HCT116 (cell line): ENCODE data around the gene POGLUT2.

Experiments used
- EZH2 ChIP-seq: fragments of 200-600 bp; sonication (generic); IDR thresholded peaks from 2 replicates; pipeline ENCODE4 v1.6.1; 2017; ENCODE audit warnings: antibody characterized with exemption, mixed run types
- EZH2phosphoT487 ChIP-seq: fragments of 200-600 bp; IDR thresholded peaks from 2 replicates; pipeline ENCODE4 v1.6.1; 2018; ENCODE audit warnings: antibody characterized with exemption, borderline replicate concordance
- POLR2A ChIP-seq: IDR thresholded peaks from 2 replicates; pipeline ENCODE4 v1.7.0; 2011; ENCODE audit warnings: borderline replicate concordance; ENCODE audit not compliant: insufficient read depth, insufficient read length; ENCODE audit errors: extremely low read depth
- POLR2AphosphoS5 ChIP-seq: IDR thresholded peaks from 2 replicates; pipeline ENCODE4 v1.6.1; 2011; ENCODE audit warnings: mild to moderate bottlenecking, low read depth, low read length, moderate library complexity
- SIN3A ChIP-seq: IDR thresholded peaks from 2 replicates; pipeline ENCODE4 v1.6.1; 2012; ENCODE audit warnings: low read depth
- SRF ChIP-seq: IDR thresholded peaks from 2 replicates; pipeline ENCODE4 v1.6.1; 2012; ENCODE audit warnings: low read depth
- YY1 ChIP-seq: IDR thresholded peaks from 2 replicates; pipeline ENCODE4 v1.6.1; 2011; ENCODE audit warnings: low read length, low read depth, moderate library complexity, mild to moderate bottlenecking; ENCODE audit not compliant: insufficient replicate concordance; ENCODE audit errors: extremely low read depth
- ZNF274 ChIP-seq: fragments of 200-500 bp; sonication (Bioruptor generic); IDR thresholded peaks from 2 replicates; pipeline ENCODE4 v1.6.1; 2014; ENCODE audit warnings: mild to moderate bottlenecking, low read depth, low read length, inconsistent platforms
- TF ChIP-seq, protein P1 (sequence below), 3 experiments: fragments of 200-600 bp in 1 of 3; sonication (generic) in 1 of 3; IDR thresholded peaks in 2 of 3; conservative IDR thresholded peaks in 1 of 3; 2 replicates each; pipeline ENCODE4 v1.5.1; 2012 to 2017; ENCODE audit warnings: low read depth in 2 of 3, low read length in 2 of 3, antibody characterized with exemption in 1 of 3, borderline replicate concordance in 1 of 3, control low read depth in 1 of 3, mild to moderate bottlenecking in 1 of 3, mixed read lengths in 1 of 3, mixed run types in 1 of 3, moderate library complexity in 1 of 3; ENCODE audit not compliant: insufficient read depth in 1 of 3
- TF ChIP-seq, protein P2 (sequence below): IDR thresholded peaks from 2 replicates; pipeline ENCODE4 v1.6.1; 2012; ENCODE audit warnings: low read depth

DNA sequence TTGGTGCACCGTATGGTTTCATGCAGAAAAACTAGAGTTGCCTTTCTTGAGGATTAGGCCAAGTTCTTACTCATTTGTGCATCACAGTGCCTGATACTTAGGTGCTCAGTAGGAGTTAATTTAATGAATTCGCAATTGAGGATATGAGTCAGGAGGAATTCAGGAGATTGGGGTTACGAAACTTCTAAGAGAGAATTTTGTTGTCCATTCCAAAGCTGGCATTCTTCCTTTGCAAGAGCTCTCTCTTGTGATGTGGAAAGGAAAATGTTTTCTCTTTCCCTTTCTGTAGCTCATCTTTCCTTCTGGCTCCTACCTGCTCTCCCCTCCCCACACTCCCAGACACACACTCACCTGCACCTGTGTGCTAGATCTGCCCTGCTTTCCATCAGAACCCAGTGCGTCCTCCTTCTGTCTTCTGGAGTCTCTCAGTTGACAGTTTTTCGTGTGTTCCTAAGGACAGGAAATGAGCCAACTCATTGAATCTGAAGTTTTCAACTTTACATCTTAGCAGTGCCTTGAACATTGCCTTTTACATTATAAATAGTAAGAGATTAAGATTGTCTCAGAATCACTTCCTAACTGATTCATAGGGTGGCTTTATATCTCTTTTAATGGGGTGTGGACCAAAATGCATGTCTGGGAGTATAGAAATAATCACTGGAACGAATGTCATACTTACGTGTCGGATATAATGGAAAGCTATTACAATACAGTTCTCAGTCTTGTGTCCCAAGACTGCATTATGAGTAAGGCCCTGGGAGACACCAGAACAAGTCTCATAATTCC is 27.3 kb upstream of the POGLUT2 start:
- no peak for TF ChIP-seq POLR2AphosphoS5
- no peak for TF ChIP-seq POLR2A
- TF ChIP-seq, protein P1, sequence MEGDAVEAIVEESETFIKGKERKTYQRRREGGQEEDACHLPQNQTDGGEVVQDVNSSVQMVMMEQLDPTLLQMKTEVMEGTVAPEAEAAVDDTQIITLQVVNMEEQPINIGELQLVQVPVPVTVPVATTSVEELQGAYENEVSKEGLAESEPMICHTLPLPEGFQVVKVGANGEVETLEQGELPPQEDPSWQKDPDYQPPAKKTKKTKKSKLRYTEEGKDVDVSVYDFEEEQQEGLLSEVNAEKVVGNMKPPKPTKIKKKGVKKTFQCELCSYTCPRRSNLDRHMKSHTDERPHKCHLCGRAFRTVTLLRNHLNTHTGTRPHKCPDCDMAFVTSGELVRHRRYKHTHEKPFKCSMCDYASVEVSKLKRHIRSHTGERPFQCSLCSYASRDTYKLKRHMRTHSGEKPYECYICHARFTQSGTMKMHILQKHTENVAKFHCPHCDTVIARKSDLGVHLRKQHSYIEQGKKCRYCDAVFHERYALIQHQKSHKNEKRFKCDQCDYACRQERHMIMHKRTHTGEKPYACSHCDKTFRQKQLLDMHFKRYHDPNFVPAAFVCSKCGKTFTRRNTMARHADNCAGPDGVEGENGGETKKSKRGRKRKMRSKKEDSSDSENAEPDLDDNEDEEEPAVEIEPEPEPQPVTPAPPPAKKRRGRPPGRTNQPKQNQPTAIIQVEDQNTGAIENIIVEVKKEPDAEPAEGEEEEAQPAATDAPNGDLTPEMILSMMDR (IDR thresholded peaks at IDR 0.05 in 2 of 3, conservative IDR thresholded peaks at IDR 0.05 in 1 of 3; ENCODE audit: borderline replicate concordance in 1 of 3, insufficient read depth in 1 of 3, low read depth in 2 of 3, low read length in 2 of 3) = no peak
- no peak for TF ChIP-seq EZH2
- no peak for TF ChIP-seq EZH2phosphoT487
- TF ChIP-seq, protein P2, sequence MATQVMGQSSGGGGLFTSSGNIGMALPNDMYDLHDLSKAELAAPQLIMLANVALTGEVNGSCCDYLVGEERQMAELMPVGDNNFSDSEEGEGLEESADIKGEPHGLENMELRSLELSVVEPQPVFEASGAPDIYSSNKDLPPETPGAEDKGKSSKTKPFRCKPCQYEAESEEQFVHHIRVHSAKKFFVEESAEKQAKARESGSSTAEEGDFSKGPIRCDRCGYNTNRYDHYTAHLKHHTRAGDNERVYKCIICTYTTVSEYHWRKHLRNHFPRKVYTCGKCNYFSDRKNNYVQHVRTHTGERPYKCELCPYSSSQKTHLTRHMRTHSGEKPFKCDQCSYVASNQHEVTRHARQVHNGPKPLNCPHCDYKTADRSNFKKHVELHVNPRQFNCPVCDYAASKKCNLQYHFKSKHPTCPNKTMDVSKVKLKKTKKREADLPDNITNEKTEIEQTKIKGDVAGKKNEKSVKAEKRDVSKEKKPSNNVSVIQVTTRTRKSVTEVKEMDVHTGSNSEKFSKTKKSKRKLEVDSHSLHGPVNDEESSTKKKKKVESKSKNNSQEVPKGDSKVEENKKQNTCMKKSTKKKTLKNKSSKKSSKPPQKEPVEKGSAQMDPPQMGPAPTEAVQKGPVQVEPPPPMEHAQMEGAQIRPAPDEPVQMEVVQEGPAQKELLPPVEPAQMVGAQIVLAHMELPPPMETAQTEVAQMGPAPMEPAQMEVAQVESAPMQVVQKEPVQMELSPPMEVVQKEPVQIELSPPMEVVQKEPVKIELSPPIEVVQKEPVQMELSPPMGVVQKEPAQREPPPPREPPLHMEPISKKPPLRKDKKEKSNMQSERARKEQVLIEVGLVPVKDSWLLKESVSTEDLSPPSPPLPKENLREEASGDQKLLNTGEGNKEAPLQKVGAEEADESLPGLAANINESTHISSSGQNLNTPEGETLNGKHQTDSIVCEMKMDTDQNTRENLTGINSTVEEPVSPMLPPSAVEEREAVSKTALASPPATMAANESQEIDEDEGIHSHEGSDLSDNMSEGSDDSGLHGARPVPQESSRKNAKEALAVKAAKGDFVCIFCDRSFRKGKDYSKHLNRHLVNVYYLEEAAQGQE = no peak
- no peak for TF ChIP-seq SIN3A
- TF ChIP-seq ZNF274 = no peak
- no peak for TF ChIP-seq YY1
- TF ChIP-seq SRF = no peak
